BJ (cell line): Measurements from ENCODE around the gene HOXA9. TPM values are rescaled to one million over a fixed set of nuclear protein-coding genes. Genes with fewer than 3 reads are reported as not detected.

Source experiments
- CTCF ChIA-PET: fragments of 350-600 bp; formaldehyde crosslinking; extraction: SDS; loops from one replicate; lab custom pipeline; 2021; ENCODE audit warnings: antibody characterized with exemption, inconsistent platforms; lab: Yijun Ruan, JAX
- POLR2A ChIA-PET: fragments of 300-600 bp; sonication (Branson Sonifier 250); formaldehyde crosslinking; extraction: SDS; loops from one replicate; lab custom pipeline; 2021; ENCODE audit warnings: antibody characterized with exemption; lab: Charles Lee
- DNase-seq: peaks from one replicate; pipeline ENCODE4 v3.0.0-alpha.2; 2011; ENCODE audit warnings: low read depth
- H3K27me3 ChIP-seq: 2 replicates; pipeline ENCODE4 v1.6.0; 2011; ENCODE audit warnings: low read length; ENCODE audit not compliant: control insufficient read depth, insufficient read depth
- H3K36me3 ChIP-seq: 2 replicates; pipeline ENCODE4 v1.5.1; 2011; ENCODE audit warnings: low read length; ENCODE audit not compliant: control insufficient read depth, insufficient read depth
- H3K4me3 ChIP-seq: 2 replicates; pipeline ENCODE4 v1.5.1; 2011; ENCODE audit warnings: low read depth, mild to moderate bottlenecking, control low read depth, low read length
- CTCF ChIP-seq: IDR thresholded peaks from 2 replicates; pipeline ENCODE4 v1.5.1; 2011; ENCODE audit warnings: low read depth, mild to moderate bottlenecking, control low read depth, inconsistent platforms, low read length, moderate library complexity; ENCODE audit not compliant: insufficient read depth
- polyA plus RNA-seq: library from polyadenylated mRNA; depleted of rRNA; stranded (reverse); fragments of >200 nt; gene quantifications from 2 replicates; pipeline ENCODE4 v1.2.3, GENCODE V29; 2011

The HOXA9 gene
- polyA plus RNA-seq, 1 experiment, result 15.0 TPM

- no peak for TF ChIP-seq CTCF
- ChIA-PET POLR2A (interaction anchor here (0.6 to 1.1 kb wide), 4 partner anchors 10 to 566 kb away, joined by 3 to 11 read pairs (median 4); partner anchors contain the start of gene HOXA11), CTCF (interaction anchor here (1.4 to 16.1 kb wide), 4 partner anchors 9 to 20 kb away, joined by 6 to 187 read pairs (median 22); partner anchors contain the start of gene HOXA11)
- DNase-seq, result peak; percentile 41
- no peaks in the 10 kb centered on the region for H3K27me3 ChIP-seq
- H3K36me3 ChIP-seq, result peaks cover 10% of the 10 kb centered on the region
- peak overlapping the region; percentile 72 for H3K4me3 ChIP-seq
These were observed 9.7 kb upstream of the HOXA9 start for GRCh38 chr7:27174874-27175625.

- H3K4me3 ChIP-seq, result peak within 1 kb of the TSS; percentile 72
- POLR2A ChIA-PET, result interaction anchor here (1.1 kb wide), 2 partner anchors 11 to 13 kb away, joined by 4 to 11 read pairs; partner anchors contain the start of gene HOXA11
- peaks cover 11% of the 10 kb centered on the region for H3K36me3 ChIP-seq
- no peak for TF ChIP-seq CTCF
- H3K27me3 ChIP-seq, result no peaks in the 10 kb centered on the region
- CTCF ChIA-PET, result interaction anchor here (3.3 to 16.1 kb wide), 3 partner anchors 12 to 21 kb away, joined by 20 to 187 read pairs (median 24); partner anchors contain the start of gene HOXA11
- peak; percentile 43 for DNase-seq
These were observed 8.9 kb upstream of the HOXA9 start, which contains the start of gene HOXA10 for GRCh38 chr7:27173956-27174873. Gene HOXA10, minus strand, starts transcription at chr7:27174320. Its CDS starts 14 bp downstream, at chr7:27174306.

- CTCF ChIA-PET, result interaction anchor here (1.0 to 16.1 kb wide), 4 partner anchors 12 to 904 kb away, joined by 3 to 187 read pairs (median 14); partner anchors contain the start of gene HOXA11
- peak overlapping the region; percentile 72 for H3K4me3 ChIP-seq
- no peak for DNase-seq
- peaks cover 13% of the 10 kb centered on the region for H3K36me3 ChIP-seq
- H3K27me3 ChIP-seq, result no peaks in the 10 kb centered on the region
- no peak for TF ChIP-seq CTCF
- POLR2A ChIA-PET, result interaction anchor here (0.8 to 1.3 kb wide), 3 partner anchors 13 to 897 kb away, joined by 3 to 8 read pairs (median 6); no protein-coding TSS in a partner anchor
These were observed 8.2 kb upstream of the HOXA9 start for GRCh38 chr7:27173511-27173955.

- CTCF ChIA-PET, result interaction anchor here (0.7 to 16.1 kb wide), 7 partner anchors 10 to 904 kb away, joined by 3 to 187 read pairs (median 3); partner anchors contain the start of gene HOXA11
- peak; percentile 79 for DNase-seq
- Histone ChIP-seq H3K36me3 (peaks cover 15% of the 10 kb centered on the region), H3K27me3 (no peaks in the 10 kb centered on the region), H3K4me3 (peak overlapping the region; percentile 72)
- no peak for TF ChIP-seq CTCF
- POLR2A ChIA-PET, result interaction anchor here (0.8 to 1.3 kb wide), 3 partner anchors 14 to 897 kb away, joined by 3 to 8 read pairs (median 6); no protein-coding TSS in a partner anchor
These were observed 7.6 kb upstream of the HOXA9 start for GRCh38 chr7:27172823-27173510.
